ENCODE data around the gene CFHR3. TPM values are rescaled to one million over a fixed set of nuclear protein-coding genes. Genes with fewer than 3 reads are reported as not detected.

CFHR3 gene
- polyA plus RNA-seq, 5 donors = 0.31 to 1.3 (median 0.72) TPM

Other genes starting within 250 kb of the CFHR3 start
- gene KCNT2, start 166.4 kb upstream of the CFHR3 start, polyA plus RNA-seq (ENCODE audit: insufficient read depth in 1 of 5, insufficient read length in 5 of 5, low replicate concordance in 1 of 5) = 1 to 10 TPM; 2.7 to 7.7 (median 5.9) TPM
- 10 to 100 TPM; 22.1 to 37.0 (median 36.3) TPM for gene CFH, start 122.8 kb upstream of the CFHR3 start, polyA plus RNA-seq (ENCODE audit: insufficient read depth in 1 of 5, insufficient read length in 5 of 5, low replicate concordance in 1 of 5)
- 10 to 100 TPM in 2 of 5 donors, 1 to 10 TPM in 3; 1.1 to 11.2 (median 5.3) TPM for gene CFHR1, start 44.9 kb downstream of the CFHR3 start, polyA plus RNA-seq (ENCODE audit: insufficient read depth in 1 of 5, insufficient read length in 5 of 5, low replicate concordance in 1 of 5)
- gene CFHR4, start 113.2 kb downstream of the CFHR3 start, polyA plus RNA-seq (ENCODE audit: insufficient read depth in 1 of 5, insufficient read length in 5 of 5, low replicate concordance in 1 of 5) = under 1 TPM in 3 of 5 donors, not detected in 2; 0.09 to 0.30 (median 0.19) TPM
- under 1 TPM in 2 of 5 donors, not detected in 3; 0.14 to 0.69 TPM for gene CFHR2, start 168.9 kb downstream of the CFHR3 start, polyA plus RNA-seq (ENCODE audit: insufficient read depth in 1 of 5, insufficient read length in 5 of 5, low replicate concordance in 1 of 5)
- gene CFHR5, start 202.7 kb downstream of the CFHR3 start, polyA plus RNA-seq (ENCODE audit: insufficient read depth in 1 of 5, insufficient read length in 5 of 5, low replicate concordance in 1 of 5) = not detected

Data from right lung (tissue), 5 donors.